HEK293 (cell line): ENCODE results near the gene ECI1.

ENCODE experiments used
- KLF9 ChIP-seq: fragments of 450-650 bp; formaldehyde crosslinking; IDR thresholded peaks from 2 replicates; pipeline ENCODE4 v1.5.1; 2016; ENCODE audit warnings: missing biosample characterization, missing genetic modification characterization, low read depth
- OSR2 ChIP-seq: fragments of 450-650 bp; formaldehyde crosslinking; IDR thresholded peaks from 2 replicates; pipeline ENCODE4 v1.5.1; 2016; ENCODE audit warnings: missing biosample characterization, missing genetic modification characterization
- SCRT2 ChIP-seq: fragments of 450-650 bp; formaldehyde crosslinking; IDR thresholded peaks from 2 replicates; pipeline ENCODE4 v1.5.1; 2016; ENCODE audit warnings: missing biosample characterization, missing genetic modification characterization
- TRIM28 ChIP-seq: IDR thresholded peaks from 2 replicates; pipeline ENCODE4 v1.6.1; 2011; ENCODE audit warnings: low read length, control low read depth, borderline replicate concordance
- WT1 ChIP-seq: fragments of 450-650 bp; formaldehyde crosslinking; IDR thresholded peaks from 2 replicates; pipeline ENCODE4 v1.5.1; 2016; ENCODE audit warnings: missing biosample characterization, missing genetic modification characterization
- YY1 ChIP-seq: fragments of 450-650 bp; formaldehyde crosslinking; IDR thresholded peaks from 2 replicates; pipeline ENCODE4 v1.5.1; 2018; ENCODE audit warnings: missing biosample characterization, missing genetic modification characterization
- ZBTB8A ChIP-seq: fragments of 450-650 bp; formaldehyde crosslinking; IDR thresholded peaks from 2 replicates; pipeline ENCODE4 v1.5.1; 2016; ENCODE audit warnings: missing biosample characterization, missing genetic modification characterization
- ZFHX2 ChIP-seq: fragments of 450-650 bp; formaldehyde crosslinking; conservative IDR thresholded peaks from 2 replicates; pipeline ENCODE4 v1.5.1; 2016; ENCODE audit warnings: missing biosample characterization, missing genetic modification characterization
- ZIC2 ChIP-seq: fragments of 450-650 bp; formaldehyde crosslinking; IDR thresholded peaks from 2 replicates; pipeline ENCODE4 v1.5.1; 2016; ENCODE audit warnings: missing biosample characterization, missing genetic modification characterization
- ZNF221 ChIP-seq: fragments of 450-650 bp; formaldehyde crosslinking; IDR thresholded peaks from 2 replicates; pipeline ENCODE4 v1.5.1; 2017; ENCODE audit warnings: missing biosample characterization, missing genetic modification characterization, borderline replicate concordance
- ZNF24 ChIP-seq: fragments of 450-650 bp; formaldehyde crosslinking; IDR thresholded peaks from 2 replicates; pipeline ENCODE4 v1.5.1; 2016; ENCODE audit warnings: missing biosample characterization, missing genetic modification characterization
- ZNF311 ChIP-seq: fragments of 450-650 bp; formaldehyde crosslinking; IDR thresholded peaks from 2 replicates; pipeline ENCODE4 v1.5.1; 2017; ENCODE audit warnings: missing biosample characterization, missing genetic modification characterization, borderline replicate concordance
- ZNF324 ChIP-seq: fragments of 450-650 bp; formaldehyde crosslinking; IDR thresholded peaks from 2 replicates; pipeline ENCODE4 v1.5.1; 2016; ENCODE audit warnings: missing biosample characterization, missing genetic modification characterization
- ZNF341 ChIP-seq: fragments of 450-650 bp; formaldehyde crosslinking; IDR thresholded peaks from 2 replicates; pipeline ENCODE4; 2016; ENCODE audit warnings: low read depth, missing biosample characterization, missing genetic modification characterization
- ZNF350 ChIP-seq: fragments of 450-650 bp; formaldehyde crosslinking; IDR thresholded peaks from 2 replicates; pipeline ENCODE4 v1.5.0; 2017; ENCODE audit warnings: missing biosample characterization, mild to moderate bottlenecking, missing genetic modification characterization
- ZNF394 ChIP-seq: fragments of 450-650 bp; formaldehyde crosslinking; IDR thresholded peaks from 2 replicates; pipeline ENCODE4 v1.5.1; 2016; ENCODE audit warnings: missing biosample characterization, missing genetic modification characterization, mild to moderate bottlenecking, moderate library complexity, borderline replicate concordance
- ZNF404 ChIP-seq: fragments of 450-650 bp; formaldehyde crosslinking; IDR thresholded peaks from 2 replicates; pipeline ENCODE4 v1.5.1; 2017; ENCODE audit warnings: missing biosample characterization, missing genetic modification characterization
- ZNF501 ChIP-seq: fragments of 450-650 bp; formaldehyde crosslinking; IDR thresholded peaks from 2 replicates; pipeline ENCODE4 v1.5.1; 2016; ENCODE audit warnings: missing biosample characterization, missing genetic modification characterization
- ZNF521 ChIP-seq: fragments of 450-650 bp; formaldehyde crosslinking; IDR thresholded peaks from 2 replicates; pipeline ENCODE4 v1.5.1; 2017; ENCODE audit warnings: missing biosample characterization, mild to moderate bottlenecking, missing genetic modification characterization
- ZNF530 ChIP-seq: fragments of 450-650 bp; formaldehyde crosslinking; IDR thresholded peaks from 2 replicates; pipeline ENCODE4 v1.5.1; 2016; ENCODE audit warnings: low read depth, missing biosample characterization, missing genetic modification characterization
- ZNF555 ChIP-seq: fragments of 450-650 bp; formaldehyde crosslinking; conservative IDR thresholded peaks from 2 replicates; pipeline ENCODE4 v1.5.1; 2017; ENCODE audit warnings: missing biosample characterization, mild to moderate bottlenecking, missing genetic modification characterization, inconsistent platforms
- ZNF558 ChIP-seq: fragments of 450-650 bp; formaldehyde crosslinking; IDR thresholded peaks from 2 replicates; pipeline ENCODE4 v1.5.1; 2016; ENCODE audit warnings: missing biosample characterization, missing genetic modification characterization
- ZNF596 ChIP-seq: fragments of 450-650 bp; IDR thresholded peaks from 2 replicates; pipeline ENCODE4 v1.5.0; 2018; ENCODE audit warnings: missing biosample characterization, mild to moderate bottlenecking, missing genetic modification characterization, moderate library complexity
- ZNF677 ChIP-seq: fragments of 450-650 bp; IDR thresholded peaks from 2 replicates; pipeline ENCODE4 v1.5.0; 2018; ENCODE audit warnings: missing biosample characterization, mild to moderate bottlenecking, missing genetic modification characterization, moderate library complexity
- TF ChIP-seq, protein P1 (sequence below): fragments of 450-650 bp; formaldehyde crosslinking; IDR thresholded peaks from 2 replicates; pipeline ENCODE4 v1.5.1; 2016; ENCODE audit warnings: missing biosample characterization, missing genetic modification characterization
- TF ChIP-seq, protein P2 (sequence below): fragments of 450-650 bp; formaldehyde crosslinking; IDR thresholded peaks from 2 replicates; pipeline ENCODE4 v1.5.1; 2016; ENCODE audit warnings: missing biosample characterization, missing genetic modification characterization
- TF ChIP-seq, protein P3 (sequence below): fragments of 450-650 bp; IDR thresholded peaks from 2 replicates; pipeline ENCODE4 v1.5.1; 2018; ENCODE audit warnings: missing biosample characterization, missing genetic modification characterization
- TF ChIP-seq, protein P4 (sequence below): fragments of 450-650 bp; formaldehyde crosslinking; IDR thresholded peaks from 2 replicates; pipeline ENCODE4; 2016; ENCODE audit warnings: missing biosample characterization, missing genetic modification characterization
- TF ChIP-seq, protein P5 (sequence below): fragments of 450-650 bp; formaldehyde crosslinking; IDR thresholded peaks from 2 replicates; pipeline ENCODE4 v1.5.1; 2016; ENCODE audit warnings: missing biosample characterization, missing genetic modification characterization

Gene ECI1

DNA sequence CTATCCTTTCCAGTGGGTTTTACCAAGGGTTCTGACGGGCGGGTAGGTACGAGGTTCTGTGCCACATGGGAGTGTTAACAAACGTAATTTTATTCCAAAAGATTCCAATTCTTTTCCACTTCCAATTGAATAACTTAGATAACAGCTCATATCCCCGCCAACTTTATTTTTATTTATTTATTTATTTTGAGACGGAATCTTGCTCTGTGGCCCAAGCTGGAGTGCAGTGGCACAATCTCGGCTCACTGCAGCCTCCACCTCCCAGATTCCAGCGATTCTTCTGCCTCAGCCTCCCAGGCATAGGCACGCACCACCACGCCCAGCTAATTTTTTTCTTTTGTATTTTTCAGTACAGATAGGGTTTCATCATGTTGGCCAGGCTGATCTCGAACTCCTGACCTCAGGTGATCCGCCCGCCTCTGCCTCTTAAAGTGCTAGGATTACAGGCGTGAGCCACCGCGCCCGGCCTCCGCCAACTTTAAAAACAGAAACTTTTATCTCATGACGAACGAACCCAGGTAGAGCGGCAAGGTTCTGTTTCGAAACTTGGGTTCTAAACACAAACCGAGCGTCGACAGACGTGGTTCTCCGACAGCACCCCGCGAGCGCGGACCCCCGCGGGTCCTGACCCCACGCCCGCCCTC is 613 bp downstream of the ECI1 start (continued):
- TF ChIP-seq, protein P1, sequence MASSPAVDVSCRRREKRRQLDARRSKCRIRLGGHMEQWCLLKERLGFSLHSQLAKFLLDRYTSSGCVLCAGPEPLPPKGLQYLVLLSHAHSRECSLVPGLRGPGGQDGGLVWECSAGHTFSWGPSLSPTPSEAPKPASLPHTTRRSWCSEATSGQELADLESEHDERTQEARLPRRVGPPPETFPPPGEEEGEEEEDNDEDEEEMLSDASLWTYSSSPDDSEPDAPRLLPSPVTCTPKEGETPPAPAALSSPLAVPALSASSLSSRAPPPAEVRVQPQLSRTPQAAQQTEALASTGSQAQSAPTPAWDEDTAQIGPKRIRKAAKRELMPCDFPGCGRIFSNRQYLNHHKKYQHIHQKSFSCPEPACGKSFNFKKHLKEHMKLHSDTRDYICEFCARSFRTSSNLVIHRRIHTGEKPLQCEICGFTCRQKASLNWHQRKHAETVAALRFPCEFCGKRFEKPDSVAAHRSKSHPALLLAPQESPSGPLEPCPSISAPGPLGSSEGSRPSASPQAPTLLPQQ (tag by site-specific recombination), result peak; percentile 13; the same call in 1 of the 2 replicates
- TF ChIP-seq ZNF555 (tag by site-specific recombination) (no peak), ZNF558 (tag by site-specific recombination) (no peak), TRIM28 (no peak), ZNF341 (tag by site-specific recombination) (no peak), ZNF501 (tag by site-specific recombination) (no peak), ZIC2 (tag by site-specific recombination) (no peak), ZNF596 (no peak), ZNF521 (no peak), ZNF530 (no peak), ZNF324 (tag by site-specific recombination) (no peak), SCRT2 (tag by site-specific recombination) (no peak), ZNF221 (no peak), OSR2 (tag by site-specific recombination) (no peak), ZNF24 (tag by site-specific recombination) (no peak), YY1 (tag by site-specific recombination) (no peak), WT1 (no peak), ZFHX2 (tag by site-specific recombination) (peak; percentile 72), ZNF311 (tag by site-specific recombination) (no peak), ZBTB8A (tag by site-specific recombination) (peak; percentile 9), ZNF394 (peak; percentile 24; the same call in 1 of the 2 replicates), KLF9 (tag by site-specific recombination) (peak; percentile 58; the same call in 1 of the 2 replicates), ZNF404 (tag by site-specific recombination) (no peak), ZNF677 (tag by site-specific recombination) (no peak), ZNF350 (tag by site-specific recombination) (no peak)
- TF ChIP-seq, protein P2, sequence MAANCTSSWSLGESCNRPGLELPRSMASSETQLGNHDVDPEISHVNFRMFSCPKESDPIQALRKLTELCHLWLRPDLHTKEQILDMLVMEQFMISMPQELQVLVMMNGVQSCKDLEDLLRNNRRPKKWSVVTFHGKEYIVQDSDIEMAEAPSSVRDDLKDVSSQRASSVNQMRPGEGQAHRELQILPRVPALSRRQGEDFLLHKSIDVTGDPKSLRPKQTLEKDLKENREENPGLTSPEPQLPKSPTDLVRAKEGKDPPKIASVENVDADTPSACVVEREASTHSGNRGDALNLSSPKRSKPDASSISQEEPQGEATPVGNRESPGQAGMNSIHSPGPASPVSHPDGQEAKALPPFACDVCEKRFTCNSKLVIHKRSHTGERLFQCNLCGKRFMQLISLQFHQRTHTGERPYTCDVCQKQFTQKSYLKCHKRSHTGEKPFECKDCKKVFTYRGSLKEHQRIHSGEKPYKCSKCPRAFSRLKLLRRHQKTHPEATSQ (tag by site-specific recombination), result no peak
- TF ChIP-seq, protein P3, sequence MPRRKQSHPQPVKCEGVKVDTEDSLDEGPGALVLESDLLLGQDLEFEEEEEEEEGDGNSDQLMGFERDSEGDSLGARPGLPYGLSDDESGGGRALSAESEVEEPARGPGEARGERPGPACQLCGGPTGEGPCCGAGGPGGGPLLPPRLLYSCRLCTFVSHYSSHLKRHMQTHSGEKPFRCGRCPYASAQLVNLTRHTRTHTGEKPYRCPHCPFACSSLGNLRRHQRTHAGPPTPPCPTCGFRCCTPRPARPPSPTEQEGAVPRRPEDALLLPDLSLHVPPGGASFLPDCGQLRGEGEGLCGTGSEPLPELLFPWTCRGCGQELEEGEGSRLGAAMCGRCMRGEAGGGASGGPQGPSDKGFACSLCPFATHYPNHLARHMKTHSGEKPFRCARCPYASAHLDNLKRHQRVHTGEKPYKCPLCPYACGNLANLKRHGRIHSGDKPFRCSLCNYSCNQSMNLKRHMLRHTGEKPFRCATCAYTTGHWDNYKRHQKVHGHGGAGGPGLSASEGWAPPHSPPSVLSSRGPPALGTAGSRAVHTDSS (tag by site-specific recombination), result no peak
- TF ChIP-seq, protein P4, sequence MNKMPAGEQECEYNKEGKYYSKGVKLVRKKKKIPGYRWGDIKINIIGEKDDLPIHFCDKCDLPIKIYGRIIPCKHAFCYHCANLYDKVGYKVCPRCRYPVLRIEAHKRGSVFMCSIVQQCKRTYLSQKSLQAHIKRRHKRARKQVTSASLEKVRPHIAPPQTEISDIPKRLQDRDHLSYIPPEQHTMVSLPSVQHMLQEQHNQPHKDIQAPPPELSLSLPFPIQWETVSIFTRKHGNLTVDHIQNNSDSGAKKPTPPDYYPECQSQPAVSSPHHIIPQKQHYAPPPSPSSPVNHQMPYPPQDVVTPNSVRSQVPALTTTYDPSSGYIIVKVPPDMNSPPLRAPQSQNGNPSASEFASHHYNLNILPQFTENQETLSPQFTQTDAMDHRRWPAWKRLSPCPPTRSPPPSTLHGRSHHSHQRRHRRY (tag by site-specific recombination), result no peak
- TF ChIP-seq, protein P5, sequence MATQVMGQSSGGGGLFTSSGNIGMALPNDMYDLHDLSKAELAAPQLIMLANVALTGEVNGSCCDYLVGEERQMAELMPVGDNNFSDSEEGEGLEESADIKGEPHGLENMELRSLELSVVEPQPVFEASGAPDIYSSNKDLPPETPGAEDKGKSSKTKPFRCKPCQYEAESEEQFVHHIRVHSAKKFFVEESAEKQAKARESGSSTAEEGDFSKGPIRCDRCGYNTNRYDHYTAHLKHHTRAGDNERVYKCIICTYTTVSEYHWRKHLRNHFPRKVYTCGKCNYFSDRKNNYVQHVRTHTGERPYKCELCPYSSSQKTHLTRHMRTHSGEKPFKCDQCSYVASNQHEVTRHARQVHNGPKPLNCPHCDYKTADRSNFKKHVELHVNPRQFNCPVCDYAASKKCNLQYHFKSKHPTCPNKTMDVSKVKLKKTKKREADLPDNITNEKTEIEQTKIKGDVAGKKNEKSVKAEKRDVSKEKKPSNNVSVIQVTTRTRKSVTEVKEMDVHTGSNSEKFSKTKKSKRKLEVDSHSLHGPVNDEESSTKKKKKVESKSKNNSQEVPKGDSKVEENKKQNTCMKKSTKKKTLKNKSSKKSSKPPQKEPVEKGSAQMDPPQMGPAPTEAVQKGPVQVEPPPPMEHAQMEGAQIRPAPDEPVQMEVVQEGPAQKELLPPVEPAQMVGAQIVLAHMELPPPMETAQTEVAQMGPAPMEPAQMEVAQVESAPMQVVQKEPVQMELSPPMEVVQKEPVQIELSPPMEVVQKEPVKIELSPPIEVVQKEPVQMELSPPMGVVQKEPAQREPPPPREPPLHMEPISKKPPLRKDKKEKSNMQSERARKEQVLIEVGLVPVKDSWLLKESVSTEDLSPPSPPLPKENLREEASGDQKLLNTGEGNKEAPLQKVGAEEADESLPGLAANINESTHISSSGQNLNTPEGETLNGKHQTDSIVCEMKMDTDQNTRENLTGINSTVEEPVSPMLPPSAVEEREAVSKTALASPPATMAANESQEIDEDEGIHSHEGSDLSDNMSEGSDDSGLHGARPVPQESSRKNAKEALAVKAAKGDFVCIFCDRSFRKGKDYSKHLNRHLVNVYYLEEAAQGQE (tag by site-specific recombination), result no peak
